HCT116 (cell line): ENCODE results near the gene DOHH. TPM values are rescaled to one million over a fixed set of nuclear protein-coding genes. Genes with fewer than 3 reads are reported as not detected.

Experiments
- ATAC-seq: fragments of 200-7000 bp; cut with Tn5 transposase; 2 replicates; pipeline ENCODE4 v1.9.1; 2020; ENCODE audit warnings: mild to moderate bottlenecking, moderate library complexity
- BruUV-seq: library from RNA; stranded (reverse); fragments of 400-500 nt; replicated peaks from 2 replicates; lab custom pipeline; 2021; lab: Mats Ljungman, UMichigan
- CTCF ChIA-PET: fragments of 300-600 bp; sonication (Branson Sonifier 250); formaldehyde crosslinking; loops from one replicate; lab custom pipeline; 2021; ENCODE audit warnings: antibody characterized with exemption; lab: Charles Lee
- POLR2A ChIA-PET: fragments of 300-600, 350-600 bp; sonication (Branson Sonifier 250); formaldehyde crosslinking; loops from one replicate; lab custom pipeline; 2021; ENCODE audit warnings: antibody characterized with exemption; lab: Charles Lee
- RAD21 ChIA-PET, 2 experiments: fragments of 300-600 bp; sonication (Branson Sonifier 250); formaldehyde crosslinking; loops; one replicate each; lab custom pipeline; 2023; ENCODE audit warnings: low total read pairs in 2 of 2; ENCODE audit not compliant: uncharacterized antibody in 2 of 2, unreplicated experiment in 2 of 2, low non-redundant PET in 1 of 2; lab: Charles Lee
- DNase-seq: peaks from one replicate; pipeline ENCODE4 v3.0.0-alpha.2; 2010; ENCODE audit warnings: low read depth, low spot score
- H2AFZ ChIP-seq: fragments of 200-600 bp; shearing (Covaris generic), sonication (generic); 2 replicates; pipeline ENCODE4 v1.6.1; 2017; ENCODE audit warnings: low read depth, mixed run types, mixed read lengths, antibody characterized with exemption, low read length; ENCODE audit not compliant: poor library complexity, severe bottlenecking
- H3K27ac ChIP-seq: 2 replicates; pipeline ENCODE4 v1.5.1; 2012; ENCODE audit warnings: low read depth, low read length
- H3K27me3 ChIP-seq: fragments of 200-600 bp; sonication (generic); 2 replicates; pipeline ENCODE4 v1.6.1; 2016; ENCODE audit warnings: mixed run types, low read length, mixed read lengths; ENCODE audit not compliant: insufficient read depth
- H3K36me3 ChIP-seq, 2 experiments: fragments of 200-500 bp in 1 of 2; fragments of 200-600 bp in 1 of 2; sonication (Bioruptor generic) in 1 of 2; sonication (generic) in 1 of 2; 2 replicates each; pipeline versions ENCODE4 v1.5.1 to v1.6.1; 2014 to 2016; ENCODE audit warnings: low read length in 2 of 2, inconsistent platforms in 1 of 2, mixed read lengths in 1 of 2, mixed run types in 1 of 2; ENCODE audit not compliant: insufficient read depth in 2 of 2, control insufficient read depth in 1 of 2
- H3K4me1 ChIP-seq, 2 experiments: fragments of 200-600 bp in 1 of 2; sonication (generic) in 1 of 2; 2 replicates each; pipeline versions ENCODE4 v1.5.1 to v1.6.1; 2012 to 2017; ENCODE audit warnings: low read length in 2 of 2, inconsistent platforms in 1 of 2, mild to moderate bottlenecking in 1 of 2, mixed read lengths in 1 of 2, mixed run types in 1 of 2, moderate library complexity in 1 of 2; ENCODE audit not compliant: insufficient read depth in 2 of 2, control insufficient read depth in 1 of 2
- H3K4me2 ChIP-seq: fragments of 200-600 bp; sonication (generic); 2 replicates; pipeline ENCODE4 v1.6.1; 2017; ENCODE audit warnings: mixed run types, low read length, mixed read lengths
- H3K4me3 ChIP-seq, 2 experiments: fragments of 200-600 bp in 1 of 2; sonication (generic) in 1 of 2; replicated peaks in 1 of 2; 2 replicates each; pipeline ENCODE4 v1.5.1; 2011 to 2016; ENCODE audit warnings: low read length in 2 of 2, control low read depth in 1 of 2, low read depth in 1 of 2, mild to moderate bottlenecking in 1 of 2, mixed read lengths in 1 of 2, mixed run types in 1 of 2
- H3K79me2 ChIP-seq: fragments of 200-600 bp; sonication (generic); 2 replicates; pipeline ENCODE4 v1.6.1; 2017; ENCODE audit warnings: mild to moderate bottlenecking, mixed run types, low read length, moderate library complexity, mixed read lengths; ENCODE audit not compliant: insufficient read depth
- H3K9ac ChIP-seq: fragments of 200-600 bp; sonication (generic); 2 replicates; pipeline ENCODE4 v1.6.1; 2016; ENCODE audit warnings: low read length, mixed read lengths
- H3K9me2 ChIP-seq: fragments of 200-600 bp; sonication (generic), shearing (Covaris generic); 2 replicates; pipeline ENCODE4 v1.6.1; 2017; ENCODE audit warnings: mixed run types, mild to moderate bottlenecking, moderate library complexity; ENCODE audit not compliant: insufficient read depth
- H3K9me3 ChIP-seq, 2 experiments: fragments of 200-500 bp in 1 of 2; fragments of 200-600 bp in 1 of 2; sonication (Bioruptor generic) in 1 of 2; sonication (generic) in 1 of 2; 2 replicates each; pipeline ENCODE4 v1.6.1; 2014 to 2017; ENCODE audit warnings: low read length in 2 of 2, mixed read lengths in 2 of 2, inconsistent platforms in 1 of 2, low read depth in 1 of 2, mild to moderate bottlenecking in 1 of 2, mixed run types in 1 of 2, moderate library complexity in 1 of 2; ENCODE audit not compliant: control insufficient read depth in 1 of 2, insufficient read depth in 1 of 2
- H4K20me1 ChIP-seq: fragments of 200-600 bp; sonication (generic), shearing (Covaris generic); 2 replicates; pipeline ENCODE4 v1.6.1; 2017; ENCODE audit warnings: mixed run types, mild to moderate bottlenecking, moderate library complexity; ENCODE audit not compliant: insufficient read depth
- CEBPB ChIP-seq: IDR thresholded peaks from 2 replicates; pipeline ENCODE4 v1.6.1; 2012; ENCODE audit warnings: low read depth
- EGR1 ChIP-seq: IDR thresholded peaks from 2 replicates; pipeline ENCODE4 v1.6.1; 2012; ENCODE audit warnings: low read depth
- ELF1 ChIP-seq: IDR thresholded peaks from 2 replicates; pipeline ENCODE4 v1.6.1; 2012; ENCODE audit warnings: low read depth, borderline replicate concordance
- EZH2 ChIP-seq: fragments of 200-600 bp; sonication (generic); IDR thresholded peaks from 2 replicates; pipeline ENCODE4 v1.6.1; 2017; ENCODE audit warnings: antibody characterized with exemption, mixed run types
- FOSL1 ChIP-seq: IDR thresholded peaks from 2 replicates; pipeline ENCODE4 v1.6.1; 2012; ENCODE audit warnings: low read depth
- MAX ChIP-seq: IDR thresholded peaks from 2 replicates; pipeline ENCODE4 v1.6.1; 2012
- REST ChIP-seq: IDR thresholded peaks from 2 replicates; pipeline ENCODE4 v1.6.1; 2012; ENCODE audit warnings: low read depth
- SIN3A ChIP-seq: IDR thresholded peaks from 2 replicates; pipeline ENCODE4 v1.6.1; 2012; ENCODE audit warnings: low read depth
- SRF ChIP-seq: IDR thresholded peaks from 2 replicates; pipeline ENCODE4 v1.6.1; 2012; ENCODE audit warnings: low read depth
- TCF7L2 ChIP-seq: IDR thresholded peaks from 2 replicates; pipeline ENCODE4 v1.7.0; 2011; ENCODE audit warnings: borderline replicate concordance, inconsistent platforms; ENCODE audit not compliant: insufficient read depth, insufficient read length; ENCODE audit errors: extremely low read depth
- YY1 ChIP-seq: IDR thresholded peaks from 2 replicates; pipeline ENCODE4 v1.6.1; 2011; ENCODE audit warnings: low read length, low read depth, moderate library complexity, mild to moderate bottlenecking; ENCODE audit not compliant: insufficient replicate concordance; ENCODE audit errors: extremely low read depth
- ZFX ChIP-seq: fragments of 450-650 bp; IDR thresholded peaks from 2 replicates; pipeline ENCODE4 v1.6.1; 2017
- intact Hi-C: fragments of 100-400 bp; cut with micrococcal nuclease; formaldehyde crosslinking; loops from 2 replicates; pipeline ENCODE4 v1.10.0; 2022
- total RNA-seq: library from RNA; stranded (reverse); gene quantifications from one replicate; pipeline ENCODE4 v1.2.1, GENCODE V29; 2021; ENCODE audit not compliant: unreplicated experiment

Gene DOHH
- total RNA-seq, 1 experiment from 2014 or later, result 20.9 TPM

- H3K4me3 ChIP-seq, result no peak overlapping the region
- intact Hi-C loops, result no loop called here
- ATAC-seq (no peak), DNase-seq (no peak)
- H3K36me3 ChIP-seq, result peaks cover 11 to 27% of the 10 kb centered on the region in 2 experiments; a peak in 3 of 4 replicates
- no peaks in the 10 kb centered on the region for H3K79me2 ChIP-seq
- no peak overlapping the region for H2AFZ ChIP-seq
- no peak overlapping the region for H3K9ac ChIP-seq
- no peaks in the 10 kb centered on the region for H4K20me1 ChIP-seq
- H3K4me1 ChIP-seq, result peaks cover 3 to 21% of the 10 kb centered on the region in 2 experiments; a peak in 3 of 4 replicates
- no peak overlapping the region for H3K4me2 ChIP-seq
- POLR2A ChIA-PET, result no interaction called here
- H3K27ac ChIP-seq, result no peak overlapping the region
- no TSS peak for BruUV-seq
- CTCF ChIA-PET, result no interaction called here
- TF ChIP-seq YY1 (no peak), EZH2 (no peak), EGR1 (no peak), SIN3A (no peak), MAX (no peak), CEBPB (no peak), SRF (no peak), TCF7L2 (no peak)
- RAD21 ChIA-PET, result no interaction called here
- H3K27me3 ChIP-seq, result no peaks in the 10 kb centered on the region
- no peaks in the 10 kb centered on the region for H3K9me3 ChIP-seq
- H3K9me2 ChIP-seq, result no peaks in the 10 kb centered on the region
Measured at GRCh38 chr19:3534375-3535234, 34.1 kb upstream of the DOHH start.

- H3K4me2 ChIP-seq, result no peak overlapping the region
- ChIA-PET CTCF (no interaction called here), RAD21 (no interaction called here), POLR2A (no interaction called here)
- peaks cover 11 to 27% of the 10 kb centered on the region in 2 experiments; a peak in 3 of 4 replicates for H3K36me3 ChIP-seq
- H4K20me1 ChIP-seq, result no peaks in the 10 kb centered on the region
- BruUV-seq, result no TSS peak
- H3K27ac ChIP-seq, result no peak overlapping the region
- no peaks in the 10 kb centered on the region for H3K9me3 ChIP-seq
- H3K27me3 ChIP-seq, result no peaks in the 10 kb centered on the region
- peaks cover 0 to 12% of the 10 kb centered on the region in 2 experiments; a peak in 2 of 4 replicates for H3K4me1 ChIP-seq
- H3K4me3 ChIP-seq, result no peak overlapping the region
- ATAC-seq (no peak), DNase-seq (no peak)
- intact Hi-C loops, result no loop called here
- H3K9ac ChIP-seq, result no peak overlapping the region
- H2AFZ ChIP-seq, result no peak overlapping the region
- H3K79me2 ChIP-seq, result no peaks in the 10 kb centered on the region
- no peaks in the 10 kb centered on the region for H3K9me2 ChIP-seq
- TF ChIP-seq FOSL1 (no peak), EZH2 (no peak), YY1 (no peak), ZFX (no peak), TCF7L2 (no peak), MAX (no peak), REST (no peak), ELF1 (no peak)
Measured at GRCh38 chr19:3533563-3534216, 33.2 kb upstream of the DOHH start.
